ENCODE results near the gene FCN1. TPM values are rescaled to one million over a fixed set of nuclear protein-coding genes. Genes with fewer than 3 reads are reported as not detected.

The FCN1 gene
- total and polyA plus RNA-seq, 9 of the 15 experiments (the other 6 are each of a cell fraction or from before 2014, with no cell fraction given), result not detected

GRCh38 chr9:134891053-134891452 is 26.7 kb downstream of the FCN1 start:
- TF ChIP-seq ZBTB49 (CRISPR knock-in tag; IDR thresholded peaks at IDR 0.05; ENCODE audit: borderline replicate concordance) (no peak), PRDM10 (IDR thresholded peaks at IDR 0.05; ENCODE audit: partially characterized antibody) (peak; percentile 14), NELFE (IDR thresholded peaks at IDR 0.05; ENCODE audit: insufficient read depth, insufficient read length) (no peak), IRF2 (CRISPR knock-in tag; IDR thresholded peaks at IDR 0.05) (no peak), ZKSCAN1 (IDR thresholded peaks at IDR 0.05; ENCODE audit: low read depth, low read length) (no peak), ZNF551 (CRISPR knock-in tag; IDR thresholded peaks at IDR 0.05) (no peak), SAP30 (IDR thresholded peaks at IDR 0.05; ENCODE audit: borderline replicate concordance, insufficient read depth, low read depth, low read length, poor library complexity, severe bottlenecking) (no peak), LEF1 (IDR thresholded peaks at IDR 0.05) (no peak), CHD2 (IDR thresholded peaks at IDR 0.05; ENCODE audit: low read depth, low read length) (no peak), TAF1 (IDR thresholded peaks at IDR 0.05; ENCODE audit: control insufficient read depth, extremely low read depth, insufficient read depth, low read length, severe bottlenecking) (no peak), NFYB (IDR thresholded peaks at IDR 0.05; ENCODE audit: extremely low read depth, insufficient read length) (peak; percentile 49), ZNF324 (CRISPR knock-in tag; IDR thresholded peaks at IDR 0.05) (no peak), RBM22 (IDR thresholded peaks at IDR 0.05; ENCODE audit: low read depth, low read length, poor library complexity, severe bottlenecking) (no peak)
- 1% methylated on average over 8 of the region's 8 CpGs for WGBS (ENCODE audit: insufficient coverage, low coverage, missing lambda C conversion rate)
- H3K79me2 ChIP-seq (ENCODE audit: control insufficient read depth, insufficient read depth, low read length), result no peaks in the 10 kb centered on the region
- FAIRE-seq, result no peak
- in situ Hi-C loops (cut with MboI) (no loop called here), intact Hi-C loops (cut with micrococcal nuclease) (no loop called here)
- no peak overlapping the region for H3K4me2 ChIP-seq (ENCODE audit: insufficient read depth, low read length)
- H3K27me3 ChIP-seq (ENCODE audit: control insufficient read depth in 2 of 2, insufficient read depth in 2 of 2, low read length in 2 of 2), result peaks cover 18 to 36% of the 10 kb centered on the region in 2 experiments
- no peaks in the 10 kb centered on the region for H3K9me3 ChIP-seq (replicated peaks; ENCODE audit: control insufficient read depth, insufficient read depth, low read depth, low read length)
- ChIA-PET CTCF (ENCODE audit: low intra/inter-chr PET ratio) (no interaction called here), POLR2A (no interaction called here)
- DNase-seq (ENCODE audit: extremely low read depth in 1 of 4, low spot score in 3 of 4), result peak in 1 of 4 experiments; percentile 29
- H3K9ac ChIP-seq (ENCODE audit: insufficient read depth in 1 of 2, low read depth in 2 of 2, low read length in 2 of 2), result no peak overlapping the region
- H3K27ac ChIP-seq (ENCODE audit: extremely low read depth, low read depth, low read length), result no peak overlapping the region
- no TSS peak for BruUV-seq (replicated peaks)
- H3K4me1 ChIP-seq (replicated peaks in 1 of 2; ENCODE audit: control insufficient read depth in 2 of 2, insufficient read depth in 2 of 2, low read length in 2 of 2), result no peaks in the 10 kb centered on the region
- H2AFZ ChIP-seq (ENCODE audit: low read depth, low read length), result no peak overlapping the region
- H3K4me3 ChIP-seq, result no peak overlapping the region
- H3K9me1 ChIP-seq (ENCODE audit: control insufficient read depth, insufficient read depth, low read length), result no peaks in the 10 kb centered on the region
- H4K20me1 ChIP-seq (replicated peaks; ENCODE audit: control insufficient read depth, insufficient read depth, low read length), result 0 out of 2 replicates have a peak, but pooled peaks cover 3% of the 10 kb centered on the region
- no peak for ATAC-seq
- H3K36me3 ChIP-seq (ENCODE audit: control insufficient read depth, insufficient read depth, low read length), result no peaks in the 10 kb centered on the region
